HG03066 (cell line): ENCODE data around the gene TBX6.
"Not testable (repeated sequence)": the region's sequence is repeated elsewhere in the genome, so short reads cannot be mapped to it uniquely, and the experiment has no call there.

Experiments used
- ATAC-seq: cut with Tn5 transposase; IDR thresholded peaks from one replicate; pipeline ENCODE4 v1.9.1; 2021; ENCODE audit warnings: low read depth; ENCODE audit not compliant: unreplicated experiment

TBX6 gene

GRCh38 chr16:30040690-30041089 is 51.0 kb downstream of the TBX6 start:
- not testable (repeated sequence) for ATAC-seq

GRCh38 chr16:30040221-30040620 is 51.5 kb downstream of the TBX6 start:
- no peak for ATAC-seq
